Measurements from ENCODE around the gene ASB3. TPM values are rescaled to one million over a fixed set of nuclear protein-coding genes. Genes with fewer than 3 reads are reported as not detected.

ASB3 gene
- total RNA-seq, 4 donors from 2014 or later = 11.0 to 21.1 (median 17.6) TPM

GRCh38 chr2:53782676-53783075 lies 4.1 kb downstream of the ASB3 start:
- 87% methylated on average over 8 of the region's 8 CpGs for WGBS, 2 donors
- TF ChIP-seq POLR2A (IDR thresholded peaks at IDR 0.05) (no peak), CTCF (IDR thresholded peaks at IDR 0.05) (no peak)
- no peak for DNase-seq (ENCODE audit: low spot score in 2 of 2)
- no peak overlapping the region for H3K4me3 ChIP-seq (ENCODE audit: low read depth, poor library complexity, severe bottlenecking)
- intact Hi-C loops (cut with DNase I; ENCODE audit: low total_unique reads) = no loop called here

- no peak for DNase-seq (ENCODE audit: low spot score in 2 of 2)
- no peak overlapping the region for H3K4me3 ChIP-seq (ENCODE audit: low read depth, poor library complexity, severe bottlenecking)
- no peak for TF ChIP-seq CTCF (IDR thresholded peaks at IDR 0.05)
- intact Hi-C loops (cut with DNase I; ENCODE audit: low total_unique reads) = no loop called here
- WGBS, 2 donors = 91 to 93% methylated on average over 4 of the region's 4 CpGs
These were observed 6.7 kb downstream of the ASB3 start for GRCh38 chr2:53780056-53780455.

- TF ChIP-seq POLR2A (IDR thresholded peaks at IDR 0.05) = no peak
- no peak for TF ChIP-seq CTCF (IDR thresholded peaks at IDR 0.05)
- intact Hi-C loops (cut with DNase I; ENCODE audit: low total_unique reads) = no loop called here
These were observed 8.1 kb downstream of the ASB3 start for GRCh38 chr2:53778536-53779162.

GRCh38 chr2:53777134-53777533 lies 9.6 kb downstream of the ASB3 start:
- H3K4me3 ChIP-seq (ENCODE audit: low read depth, poor library complexity, severe bottlenecking) = no peak overlapping the region
- TF ChIP-seq CTCF (IDR thresholded peaks at IDR 0.05) = no peak
- no peak for TF ChIP-seq POLR2A (IDR thresholded peaks at IDR 0.05)
- DNase-seq (ENCODE audit: low spot score in 2 of 2) = no peak
- WGBS, 2 donors = 61 to 64% methylated on average over 1 of the region's 1 CpG
- intact Hi-C loops (cut with DNase I; ENCODE audit: low total_unique reads) = no loop called here

More at GRCh38 chr2:53778536-53779162, 8.1 kb downstream of the ASB3 start:
- WGBS, 2 donors = 83 to 86% methylated on average over 5 of the region's 5 CpGs
- DNase-seq (ENCODE audit: low spot score in 2 of 2) = no peak
- no peak overlapping the region for H3K4me3 ChIP-seq (ENCODE audit: low read depth, poor library complexity, severe bottlenecking)

- intact Hi-C loops (cut with DNase I; ENCODE audit: low total_unique reads) = no loop called here
- 87 to 89% methylated on average over 4 of the region's 4 CpGs for WGBS, 2 donors
These were observed 16.5 kb downstream of the ASB3 start for GRCh38 chr2:53770264-53770663.

More at GRCh38 chr2:53770264-53770663, 16.5 kb downstream of the ASB3 start:
- TF ChIP-seq CTCF (IDR thresholded peaks at IDR 0.05) (no peak), POLR2A (IDR thresholded peaks at IDR 0.05) (no peak)
- H3K4me3 ChIP-seq (ENCODE audit: low read depth, poor library complexity, severe bottlenecking) = no peak overlapping the region
- no peak for DNase-seq (ENCODE audit: low spot score in 2 of 2)

Data from lower leg skin (tissue), 4 donors.